UCSD-AML1 (cell line): ENCODE results near the gene BCL11A.

Source experiments
- DNase-seq: peaks from one replicate; lab custom pipeline; 2025; ENCODE audit not compliant: unreplicated experiment; lab: John Stamatoyannopoulos, UW

The BCL11A gene

GRCh38 chr2:60410456-60411146 lies 142.9 kb downstream of the BCL11A start:
- DNase-seq: no peak

- no peak for DNase-seq
Observed at GRCh38 chr2:60409531-60409871, 144.0 kb downstream of the BCL11A start.

GRCh38 chr2:60408811-60409530 lies 144.5 kb downstream of the BCL11A start:
- no peak for DNase-seq

GRCh38 chr2:60408207-60408606 lies 145.2 kb downstream of the BCL11A start:
- DNase-seq: no peak

- DNase-seq: no peak
Observed at GRCh38 chr2:60407398-60407797, 146.1 kb downstream of the BCL11A start.

DNA sequence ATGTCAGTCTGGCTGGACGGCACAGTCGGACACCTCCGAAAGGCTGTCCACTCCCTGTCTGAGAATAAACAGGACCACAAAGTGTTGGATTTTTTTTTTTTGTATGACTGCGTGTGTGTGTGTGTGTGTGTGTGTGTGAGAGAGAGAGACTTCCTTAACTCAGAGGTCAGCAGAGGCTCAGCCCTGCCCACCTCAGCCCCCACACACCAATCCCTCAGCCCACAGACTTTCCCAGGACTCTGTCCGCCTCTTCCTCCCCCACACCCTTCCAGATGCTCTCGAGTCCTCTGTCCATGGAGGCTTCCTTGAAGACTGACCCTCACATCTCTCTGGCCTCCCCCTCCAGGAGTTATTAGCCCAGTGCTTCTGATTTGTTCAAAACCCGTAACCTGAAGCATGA lies 147.3 kb downstream of the BCL11A start:
- no peak for DNase-seq

DNA sequence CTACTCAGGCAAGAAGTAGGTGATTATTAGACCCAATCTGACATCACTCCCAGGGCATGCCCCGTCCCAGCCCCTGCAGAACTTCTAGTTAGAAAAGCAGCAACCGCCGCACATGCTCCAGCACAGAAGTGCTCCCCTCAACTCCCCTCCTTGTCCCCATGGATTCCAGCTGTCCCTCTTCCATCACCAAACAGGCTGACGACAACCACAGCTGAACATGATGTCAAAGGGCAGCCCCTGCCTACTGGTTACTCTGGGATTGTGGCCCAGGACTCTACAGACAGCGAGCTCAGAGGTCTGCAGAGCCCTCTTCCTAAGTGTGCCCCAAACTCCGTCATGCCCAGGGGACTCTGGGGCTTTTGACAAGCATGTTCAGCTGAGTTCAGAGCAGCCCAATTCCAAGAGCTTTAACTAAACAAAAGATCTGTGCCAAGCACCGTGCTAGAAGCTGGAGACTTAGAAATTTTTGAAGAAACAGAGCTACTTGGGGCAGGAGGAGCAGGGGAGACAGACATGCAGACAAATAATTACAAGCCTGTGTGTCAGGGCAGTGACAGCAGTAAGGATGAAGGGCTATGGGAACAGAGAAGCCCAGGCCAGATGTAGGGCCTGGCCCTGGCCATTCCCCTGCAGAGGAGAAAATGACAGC lies 148.1 kb downstream of the BCL11A start:
- no peak for DNase-seq
